Measurements from ENCODE around the gene INSM2. TPM values are rescaled to one million over a fixed set of nuclear protein-coding genes. Genes with fewer than 3 reads are reported as not detected.

The INSM2 gene, protein sequence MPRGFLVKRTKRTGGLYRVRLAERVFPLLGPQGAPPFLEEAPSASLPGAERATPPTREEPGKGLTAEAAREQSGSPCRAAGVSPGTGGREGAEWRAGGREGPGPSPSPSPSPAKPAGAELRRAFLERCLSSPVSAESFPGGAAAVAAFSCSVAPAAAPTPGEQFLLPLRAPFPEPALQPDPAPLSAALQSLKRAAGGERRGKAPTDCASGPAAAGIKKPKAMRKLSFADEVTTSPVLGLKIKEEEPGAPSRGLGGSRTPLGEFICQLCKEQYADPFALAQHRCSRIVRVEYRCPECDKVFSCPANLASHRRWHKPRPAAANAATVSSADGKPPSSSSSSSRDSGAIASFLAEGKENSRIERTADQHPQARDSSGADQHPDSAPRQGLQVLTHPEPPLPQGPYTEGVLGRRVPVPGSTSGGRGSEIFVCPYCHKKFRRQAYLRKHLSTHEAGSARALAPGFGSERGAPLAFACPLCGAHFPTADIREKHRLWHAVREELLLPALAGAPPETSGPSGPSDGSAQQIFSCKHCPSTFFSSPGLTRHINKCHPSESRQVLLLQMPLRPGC
- total RNA-seq (2022; extraction: Qiagen RNA extraction; ENCODE audit: low read depth), result 0.02 to 0.05 TPM in 2 of 5 replicates, not detected in the others

GRCh38 chr14:35533357-35534207, at the start of gene INSM2:
Gene INSM2, plus strand, starts transcription at chr14:35534164. Its CDS starts 89 bp downstream, at chr14:35534253.

Other genes with a start within 250 kb of the INSM2 start
- gene PSMA6, start 241.8 kb upstream of the INSM2 start, total RNA-seq (2022; extraction: Qiagen RNA extraction; ENCODE audit: low read depth), result 256 to 295 TPM (median 261 TPM) in 5 replicates
- gene NFKBIA, start 129.4 kb upstream of the INSM2 start, total RNA-seq (2022; extraction: Qiagen RNA extraction; ENCODE audit: low read depth), result 75.7 to 135 TPM (median 111 TPM) in 5 replicates

Data from A549 treated with CpdA at 1 μM for 4 hours (cell line).